H1 (cell line): ENCODE results near the gene STAU1. TPM values are rescaled to one million over a fixed set of nuclear protein-coding genes. Genes with fewer than 3 reads are reported as not detected.

ENCODE experiments used
- CTCF ChIA-PET: fragments of 300-600 bp; sonication (Branson Sonifier 250); formaldehyde crosslinking; loops from one replicate; lab custom pipeline; 2021; ENCODE audit not compliant: partially characterized antibody; lab: Charles Lee
- POLR2A ChIA-PET: fragments of 300-600 bp; sonication (Branson Sonifier 250); formaldehyde crosslinking; loops from one replicate; lab custom pipeline; 2021; ENCODE audit warnings: inconsistent platforms; ENCODE audit not compliant: partially characterized antibody; lab: Charles Lee
- DNase-seq, 2 experiments: peaks; one replicate each; pipeline versions ENCODE4 v3.0.0 to v3.0.0-alpha.2; 2010 to 2022; ENCODE audit warnings: low spot score in 2 of 2, low read depth in 1 of 2, mixed read lengths in 1 of 2
- FAIRE-seq: peaks from 2 replicates; lab custom pipeline; 2011; peaks lifted over from hg19 to GRCh38; lab: Jason Lieb, UNC
- H2AFZ ChIP-seq: 2 replicates; pipeline ENCODE4 v1.8.1; 2012; ENCODE audit warnings: low read length, inconsistent platforms
- H2AK5ac ChIP-seq: 2 replicates; pipeline ENCODE4 v1.6.1; 2013; ENCODE audit warnings: low read depth, low read length
- H2BK120ac ChIP-seq: replicated peaks from 2 replicates; pipeline ENCODE3; 2013; ENCODE audit warnings: low read depth, low read length, inconsistent platforms
- H2BK12ac ChIP-seq: 2 replicates; pipeline ENCODE4 v1.6.1; 2013; ENCODE audit warnings: low read depth, low read length
- H2BK15ac ChIP-seq: 2 replicates; pipeline ENCODE4 v1.6.1; 2013; ENCODE audit warnings: low read length
- H2BK20ac ChIP-seq: 2 replicates; pipeline ENCODE4 v1.6.1; 2013; ENCODE audit warnings: low read length
- H2BK5ac ChIP-seq: 2 replicates; pipeline ENCODE4 v1.6.1; 2013; ENCODE audit warnings: low read depth, low read length
- H3K14ac ChIP-seq: 2 replicates; pipeline ENCODE4 v1.6.1; 2013; ENCODE audit warnings: inconsistent platforms; ENCODE audit not compliant: insufficient read length
- H3K18ac ChIP-seq: 2 replicates; pipeline ENCODE4 v1.6.1; 2013; ENCODE audit warnings: low read length; ENCODE audit errors: extremely low read depth
- H3K23ac ChIP-seq: 2 replicates; pipeline ENCODE4 v1.6.1; 2013; ENCODE audit warnings: inconsistent platforms; ENCODE audit not compliant: insufficient read length
- H3K23me2 ChIP-seq: 2 replicates; pipeline ENCODE4 v1.6.1; 2013; ENCODE audit warnings: low read depth, low read length
- H3K27ac ChIP-seq: 2 replicates; pipeline ENCODE4 v1.6.1; 2011; ENCODE audit warnings: low read depth, low read length, inconsistent platforms
- H3K27me3 ChIP-seq, 4 experiments: replicated peaks in 1 of 4; 1 replicate in 1 of 4; 2 replicates in 3 of 4; pipeline versions ENCODE4 v1.6.1 to v1.8.1; 2011 to 2013; ENCODE audit warnings: low read length in 3 of 4, mild to moderate bottlenecking in 3 of 4, inconsistent platforms in 2 of 4, mixed read lengths in 2 of 4, moderate library complexity in 1 of 4; ENCODE audit not compliant: control insufficient read depth in 3 of 4, insufficient read depth in 3 of 4; ENCODE audit errors: extremely low read depth in 1 of 4
- H3K36me3 ChIP-seq, 4 experiments: 2 replicates each; pipeline versions ENCODE4 v1.6.1 to v1.8.1; 2011 to 2013; ENCODE audit warnings: mild to moderate bottlenecking in 4 of 4, low read length in 3 of 4, moderate library complexity in 2 of 4, control low read depth in 1 of 4, inconsistent platforms in 1 of 4; ENCODE audit not compliant: insufficient read depth in 4 of 4, control insufficient read depth in 2 of 4
- H3K4ac ChIP-seq: replicated peaks from 2 replicates; pipeline ENCODE3; 2013; ENCODE audit warnings: low read length, low read depth, mixed read lengths, inconsistent platforms; ENCODE audit not compliant: insufficient read length
- H3K4me1 ChIP-seq, 4 experiments: replicated peaks in 1 of 4; 1 replicate in 1 of 4; 2 replicates in 3 of 4; pipeline versions ENCODE4 v1.6.1 to v1.8.1; 2011 to 2013; ENCODE audit warnings: low read length in 3 of 4, inconsistent platforms in 2 of 4, mixed read lengths in 1 of 4; ENCODE audit not compliant: insufficient read depth in 4 of 4, control insufficient read depth in 3 of 4
- H3K4me2 ChIP-seq, 2 experiments: 2 replicates each; pipeline versions ENCODE4 v1.6.1 to v1.8.1; 2011 to 2013; ENCODE audit warnings: low read depth in 2 of 2, low read length in 2 of 2, control low read depth in 1 of 2, inconsistent platforms in 1 of 2, mild to moderate bottlenecking in 1 of 2; ENCODE audit not compliant: insufficient read depth in 1 of 2
- H3K4me3 ChIP-seq, 4 experiments: fragments of 200-600, 300-600 bp in 1 of 4; sonication (generic), shearing (Covaris generic), sonication (Bioruptor Twin) in 1 of 4; 2 replicates each; pipeline versions ENCODE4 v1.5.1 to v1.8.1; 2011 to 2016; ENCODE audit warnings: low read length in 4 of 4, low read depth in 3 of 4, control low read depth in 2 of 4, inconsistent platforms in 2 of 4, mild to moderate bottlenecking in 2 of 4, mixed read lengths in 1 of 4, moderate library complexity in 1 of 4; ENCODE audit not compliant: insufficient read depth in 2 of 4; ENCODE audit errors: extremely low read depth in 1 of 4
- H3K56ac ChIP-seq: replicated peaks from 2 replicates; pipeline ENCODE3; 2013; ENCODE audit warnings: low read depth, mild to moderate bottlenecking, mixed read lengths, low read length, inconsistent platforms; ENCODE audit not compliant: insufficient read length
- H3K79me1 ChIP-seq: 2 replicates; pipeline ENCODE4 v1.6.1; 2013; ENCODE audit warnings: low read depth, low read length, control low read depth
- H3K79me2 ChIP-seq, 2 experiments: 2 replicates each; pipeline versions ENCODE4 v1.6.1 to v1.8.1; 2012 to 2013; ENCODE audit warnings: low read length in 2 of 2, mild to moderate bottlenecking in 2 of 2, inconsistent platforms in 1 of 2; ENCODE audit not compliant: insufficient read depth in 2 of 2, control insufficient read depth in 1 of 2
- H3K9ac ChIP-seq, 4 experiments: replicated peaks in 1 of 4; 1 replicate in 1 of 4; 2 replicates in 3 of 4; pipeline versions ENCODE4 v1.6.1 to v1.8.1; 2011 to 2013; ENCODE audit warnings: low read depth in 3 of 4, low read length in 3 of 4, control low read depth in 2 of 4, mild to moderate bottlenecking in 2 of 4, moderate library complexity in 2 of 4, inconsistent platforms in 1 of 4; ENCODE audit errors: extremely low read depth in 1 of 4
- H3K9me3 ChIP-seq, 2 experiments: 2 replicates each; pipeline versions ENCODE4 v1.6.1 to v1.8.1; 2012 to 2013; ENCODE audit warnings: mild to moderate bottlenecking in 2 of 2, moderate library complexity in 2 of 2, control low read depth in 1 of 2, inconsistent platforms in 1 of 2, low read depth in 1 of 2, low read length in 1 of 2, mixed read lengths in 1 of 2; ENCODE audit not compliant: insufficient read depth in 2 of 2
- H4K20me1 ChIP-seq, 2 experiments: replicated peaks in 1 of 2; 2 replicates each; pipeline versions ENCODE3 to v1.8.1; 2011 to 2013; ENCODE audit warnings: inconsistent platforms in 2 of 2, low read length in 2 of 2, mild to moderate bottlenecking in 1 of 2; ENCODE audit not compliant: insufficient read depth in 2 of 2, control insufficient read depth in 1 of 2
- H4K5ac ChIP-seq: 2 replicates; pipeline ENCODE4 v1.6.1; 2013; ENCODE audit warnings: low read length, low read depth, mixed read lengths, inconsistent platforms; ENCODE audit not compliant: insufficient read length
- H4K8ac ChIP-seq: 2 replicates; pipeline ENCODE4 v1.8.0; 2013; ENCODE audit warnings: mild to moderate bottlenecking, moderate library complexity, low read length, inconsistent platforms; ENCODE audit not compliant: insufficient read depth; ENCODE audit errors: extremely low read depth
- H4K91ac ChIP-seq: replicated peaks from 2 replicates; pipeline ENCODE3; 2013; ENCODE audit warnings: low read length, mixed read lengths, inconsistent platforms; ENCODE audit not compliant: insufficient read length
- BACH1 ChIP-seq: IDR thresholded peaks from 2 replicates; pipeline ENCODE4 v1.6.1; 2012; ENCODE audit warnings: low read length, improper control_type of control experiment
- KDM1A ChIP-seq: fragments of 200-600, 300-600 bp; sonication (generic); IDR thresholded peaks from 2 replicates; pipeline ENCODE4 v1.7.1; 2016; ENCODE audit warnings: mild to moderate bottlenecking, low read length, borderline replicate concordance
- MAFK ChIP-seq: IDR thresholded peaks from 2 replicates; pipeline ENCODE4 v1.6.1; 2012; ENCODE audit warnings: low read depth, mild to moderate bottlenecking, improper control_type of control experiment, low read length
- PHF8 ChIP-seq: fragments of 200-600 bp; sonication (generic); conservative IDR thresholded peaks from 2 replicates; pipeline ENCODE4 v1.7.1; 2012; ENCODE audit warnings: low read depth, mild to moderate bottlenecking, inconsistent platforms, low read length, moderate library complexity
- RAD21 ChIP-seq, 2 experiments: IDR thresholded peaks in 1 of 2; conservative IDR thresholded peaks in 1 of 2; 2 replicates each; pipeline ENCODE4 v1.6.1; 2011; ENCODE audit warnings: low read depth in 2 of 2, low read length in 2 of 2, improper control_type of control experiment in 1 of 2, inconsistent platforms in 1 of 2, mild to moderate bottlenecking in 1 of 2, moderate library complexity in 1 of 2
- SAP30 ChIP-seq: fragments of 300-600 bp; sonication (generic); IDR thresholded peaks from 2 replicates; pipeline ENCODE4 v1.7.1; 2012; ENCODE audit warnings: low read length, moderate library complexity, mild to moderate bottlenecking, inconsistent platforms; ENCODE audit not compliant: insufficient read depth, insufficient replicate concordance
- TEAD4 ChIP-seq: IDR thresholded peaks from 2 replicates; pipeline ENCODE4 v1.6.1; 2012; ENCODE audit warnings: low read depth, low read length, inconsistent platforms, mixed read lengths
- WGBS, 2 experiments: shearing (Covaris generic) in 1 of 2; methylation state at CpG; one replicate each; pipeline versions ENCODE4 v1.1.6 to v1.1.7; 2013 to 2015; ENCODE audit warnings: low lambda C conversion rate in 2 of 2, mixed read lengths in 2 of 2, inconsistent platforms in 1 of 2, low coverage in 1 of 2, missing lambda C conversion rate in 1 of 2; ENCODE audit not compliant: insufficient replicate concordance in 2 of 2, insufficient coverage in 1 of 2, insufficient read length in 1 of 2; ENCODE audit errors: extremely low coverage in 1 of 2, missing lambda C conversion rate in 1 of 2; 5-methylcytosine and 5-hydroxymethylcytosine counted together
- polyA plus RNA-seq, 7 experiments: library from polyadenylated mRNA; depleted of rRNA in 3 of 7; stranded (reverse) in 5 of 7; unstranded in 2 of 7; fragments of >200 nt in 5 of 7; fragments of 200-250 nt in 2 of 7; gene quantifications; 1 replicate in 5 of 7; 2 replicates in 1 of 7; 4 replicates in 1 of 7; pipeline versions ENCODE4 v1.2.1 to v1.2.3, GENCODE V29; 2011 to 2013; ENCODE audit warnings: missing spikeins in 2 of 7, mixed read lengths in 2 of 7
- total RNA-seq: library from RNA; stranded (reverse); fragmentation: NEBNext Ultra II Directional; extraction: Animal tissue kit (Norgen Biotek cat#: 25700); gene quantifications from 2 replicates; pipeline ENCODE4 v1.2.1, GENCODE V29; 2021

The STAU1 gene
- total and polyA plus RNA-seq, 2 of the 8 experiments (the other 6 are each of a cell fraction or from before 2014, with no cell fraction given) = 41.4 to 107 TPM

DNA sequence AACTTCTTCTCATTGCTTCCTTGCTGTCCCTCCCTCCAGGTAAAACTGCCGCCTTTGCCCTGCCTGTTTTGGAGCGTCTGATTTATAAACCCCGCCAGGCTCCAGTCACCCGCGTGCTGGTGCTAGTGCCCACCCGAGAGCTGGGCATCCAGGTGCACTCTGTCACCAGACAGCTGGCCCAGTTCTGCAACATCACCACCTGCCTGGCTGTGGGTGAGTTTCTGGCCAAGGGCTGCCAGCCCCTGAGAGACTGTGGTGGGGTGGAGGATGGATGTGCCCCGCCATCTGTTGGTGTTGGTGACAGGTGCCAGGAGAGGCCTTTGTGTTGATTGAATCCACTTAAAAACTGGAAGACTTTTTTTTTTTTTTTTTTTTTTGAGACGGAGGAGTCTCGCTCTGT is 40.5 kb upstream of the STAU1 start:
- FAIRE-seq = no peak
- no peak overlapping the region for H3K23ac ChIP-seq
- no peak overlapping the region for H4K5ac ChIP-seq
- H3K14ac ChIP-seq = no peak overlapping the region
- H4K20me1 ChIP-seq = peaks cover 0 to 1% of the 10 kb centered on the region in 2 experiments
- no peak overlapping the region for H2BK15ac ChIP-seq
- H4K91ac ChIP-seq = no peak overlapping the region
- H3K4me1 ChIP-seq = no peaks in the 10 kb centered on the region
- no peak overlapping the region for H2BK120ac ChIP-seq
- H2BK20ac ChIP-seq = no peak overlapping the region
- no peak overlapping the region for H3K56ac ChIP-seq
- H3K79me1 ChIP-seq = no peaks in the 10 kb centered on the region; the same call in 1 of the 2 replicates
- no peak overlapping the region for H3K4me2 ChIP-seq
- no peak for TF ChIP-seq TEAD4
- no peak for TF ChIP-seq PHF8
- TF ChIP-seq RAD21 (IDR thresholded peaks at IDR 0.05 in 1 of 2, conservative IDR thresholded peaks at IDR 0.05 in 1 of 2; ENCODE audit: low read depth in 2 of 2, low read length in 2 of 2) = no peak
- no peak for TF ChIP-seq SAP30
- no peak for TF ChIP-seq MAFK
- TF ChIP-seq BACH1 = no peak
- TF ChIP-seq KDM1A = no peak
- H3K18ac ChIP-seq = no peak overlapping the region
- no peak overlapping the region for H2BK12ac ChIP-seq
- H3K9me3 ChIP-seq = no peaks in the 10 kb centered on the region
- no peak for DNase-seq
- H3K23me2 ChIP-seq = no peaks in the 10 kb centered on the region
- POLR2A ChIA-PET = interaction anchor here (1.1 to 1.4 kb wide), 4 partner anchors 9 to 22 kb away, joined by 3 to 5 read pairs (median 4); no protein-coding TSS in a partner anchor
- H2BK5ac ChIP-seq = no peak overlapping the region
- WGBS, 2 experiments = 91% methylated on average over 7 of the region's 9 CpGs; no CpG with 5 or more reads in 1 of the 2 experiments
- H3K9ac ChIP-seq = no peak overlapping the region
- no peaks in the 10 kb centered on the region for H3K79me2 ChIP-seq
- H3K4ac ChIP-seq = no peak overlapping the region
- H3K36me3 ChIP-seq = peaks cover 38 to 72% (median 61%) of the 10 kb centered on the region in 4 experiments
- H2AK5ac ChIP-seq = no peak overlapping the region
- no peak overlapping the region for H3K4me3 ChIP-seq
- H2AFZ ChIP-seq = no peak overlapping the region
- no peak overlapping the region for H3K27ac ChIP-seq
- CTCF ChIA-PET = interaction anchor here (0.6 to 5.1 kb wide), 7 partner anchors 9 to 156 kb away, joined by 3 to 23 read pairs (median 4); no protein-coding TSS in a partner anchor
- no peaks in the 10 kb centered on the region for H3K27me3 ChIP-seq
- no peak overlapping the region for H4K8ac ChIP-seq
